Psoas muscle (tissue), 8 donors: ENCODE data around the gene KIF6. TPM values are rescaled to one million over a fixed set of nuclear protein-coding genes. Genes with fewer than 3 reads are reported as not detected.
"Not testable (repeated sequence)": the region's sequence is repeated elsewhere in the genome, so short reads cannot be mapped to it uniquely, and the experiment has no call there.

Experiments used
- ATAC-seq, 4 donors: fragments of 200-7000 bp; cut with Tn5 transposase; one replicate each; pipeline ENCODE4 v1.9.1; 2020; ENCODE audit warnings: moderate library complexity in 3 of 4, mild to moderate bottlenecking in 2 of 4
- DNase-seq, 2 donors: peaks; one replicate each; pipeline ENCODE4 v3.0.0-alpha.2; 2020
- H3K27ac ChIP-seq: fragments of 200-600 bp; one replicate; pipeline ENCODE4 v1.8.0; 2022
- H3K27me3 ChIP-seq, 3 donors: fragments of 200-600 bp in 1 of 3; one replicate each; pipeline versions ENCODE4 v1.6.1 to v1.8.0; 2013 to 2022; ENCODE audit warnings: low read length in 2 of 3, mild to moderate bottlenecking in 2 of 3, moderate library complexity in 1 of 3; ENCODE audit not compliant: insufficient read depth in 3 of 3
- H3K36me3 ChIP-seq, 2 donors: fragments of 200-600 bp in 1 of 2; one replicate each; pipeline versions ENCODE4 v1.6.1 to v1.8.0; 2013 to 2022; ENCODE audit warnings: low read depth in 1 of 2, mild to moderate bottlenecking in 1 of 2, moderate library complexity in 1 of 2; ENCODE audit not compliant: insufficient read depth in 1 of 2
- H3K4me1 ChIP-seq: fragments of 200-600 bp; one replicate; pipeline ENCODE4 v1.8.0; 2022
- H3K4me3 ChIP-seq: fragments of 200-600 bp; one replicate; pipeline ENCODE4 v1.8.0; 2022; ENCODE audit warnings: mild to moderate bottlenecking
- H3K9me3 ChIP-seq: fragments of 200-600 bp; one replicate; pipeline ENCODE4 v1.8.0; 2022
- CTCF ChIP-seq: fragments of 200-600 bp; IDR thresholded peaks from one replicate; pipeline ENCODE4 v1.8.0; 2022; ENCODE audit warnings: antibody characterized with exemption
- WGBS, 3 donors: extraction: QIAGEN DNeasy Blood & Tissue Kit; methylation state at CpG; one replicate each; pipeline versions ENCODE4 v1.1.6 to v1.1.7; 2013; 5-methylcytosine and 5-hydroxymethylcytosine counted together
- intact Hi-C, 2 donors: fragments of 100-400 bp; cut with DNase I; formaldehyde crosslinking; loops; one replicate each; pipeline versions ENCODE4 v1.11.0 to v1.14.2; 2022
- polyA plus RNA-seq, 3 donors: library from polyadenylated mRNA; stranded (reverse); fragments of 200-250 nt; gene quantifications; one replicate each; pipeline ENCODE4 v1.2.3, GENCODE V29; 2013
- total RNA-seq, 4 donors: library from RNA; stranded (reverse); fragmentation: NEBNext Ultra II Directional in 2 of 4; extraction: Animal tissue kit (Norgen Biotek cat#: 25700) in 2 of 4; gene quantifications; one replicate each; pipeline versions ENCODE4 v1.2.1 to v1.2.4, GENCODE V29; 2021 to 2023
- donor health status: healthy with polysubstance abuse.
- donor health status: DM: no; HTN: no; CAD: no; lungs with moderate emphysema.
- donor health status: Bipolar disorder and iron deficiency.
- donor health status: healthy.
- donor health status: DM: yes; HTN: yes; CAD: no.
- donor health status: DM: no; HTN: no; CAD: no.
- donor health status: DM: no; HTN: no; CAD: no.
- donor health status: DM: yes; HTN: yes; CAD: no.

KIF6 gene
- total and polyA plus RNA-seq, 7 donors = 0.03 to 0.17 (median 0.09) TPM; not detected in 2

- TF ChIP-seq CTCF = no peak
- no peak for ATAC-seq
- H3K4me3 ChIP-seq = no peak overlapping the region
- WGBS, 3 donors = 79 to 83% (median 82%) methylated on average over 4 of the region's 4 CpGs
- no peaks in the 10 kb centered on the region for H3K9me3 ChIP-seq
- intact Hi-C loops = no loop called here
- H3K27ac ChIP-seq = no peak overlapping the region
- H3K36me3 ChIP-seq = no peaks in the 10 kb centered on the region
- no peaks in the 10 kb centered on the region for H3K4me1 ChIP-seq
- no peak for DNase-seq
- no peaks in the 10 kb centered on the region for H3K27me3 ChIP-seq
These were observed 209.7 kb downstream of the KIF6 start for GRCh38 chr6:39515471-39515870.

GRCh38 chr6:39515006-39515405 is 210.2 kb downstream of the KIF6 start:
- DNase-seq (no peak), ATAC-seq (no peak)
- H3K4me3 ChIP-seq = no peak overlapping the region
- WGBS, 3 donors = 73 to 84% (median 80%) methylated on average over 3 of the region's 3 CpGs
- H3K4me1 ChIP-seq = no peaks in the 10 kb centered on the region
- no peak overlapping the region for H3K27ac ChIP-seq
- H3K27me3 ChIP-seq = no peaks in the 10 kb centered on the region
- no peaks in the 10 kb centered on the region for H3K9me3 ChIP-seq
- intact Hi-C loops = no loop called here
- H3K36me3 ChIP-seq = no peaks in the 10 kb centered on the region
- no peak for TF ChIP-seq CTCF

- ATAC-seq, H3K27ac ChIP-seq, H3K4me3 ChIP-seq, DNase-seq, H3K36me3 ChIP-seq, intact Hi-C loops, H3K27me3 ChIP-seq, H3K4me1 ChIP-seq, H3K9me3 ChIP-seq: not testable (repeated sequence)
- WGBS, 3 donors = 82 to 85% (median 82%) methylated on average over 5 of the region's 5 CpGs
These were observed 215.4 kb downstream of the KIF6 start for GRCh38 chr6:39509831-39510230.

GRCh38 chr6:39508515-39508914 is 216.7 kb downstream of the KIF6 start:
- ATAC-seq (no peak), DNase-seq (no peak)
- 77 to 88% (median 82%) methylated on average over 9 of the region's 9 CpGs for WGBS, 3 donors
- Histone ChIP-seq H3K4me3 (no peak overlapping the region), H3K27ac (no peak overlapping the region), H3K36me3 (no peaks in the 10 kb centered on the region), H3K4me1 (no peaks in the 10 kb centered on the region), H3K27me3 (no peaks in the 10 kb centered on the region), H3K9me3 (no peaks in the 10 kb centered on the region)
- intact Hi-C loops = no loop called here
- no peak for TF ChIP-seq CTCF

- Histone ChIP-seq H3K4me1 (no peaks in the 10 kb centered on the region), H3K9me3 (peaks cover 10% of the 10 kb centered on the region), H3K36me3 (no peaks in the 10 kb centered on the region), H3K27ac (no peak overlapping the region), H3K27me3 (no peaks in the 10 kb centered on the region), H3K4me3 (no peak overlapping the region)
- intact Hi-C loops = no loop called here
- DNase-seq (no peak), ATAC-seq (no peak)
- WGBS, 3 donors = 67 to 83% (median 75%) methylated on average over 3 of the region's 3 CpGs
- no peak for TF ChIP-seq CTCF
These were observed 217.7 kb downstream of the KIF6 start for GRCh38 chr6:39507331-39507998.

GRCh38 chr6:39502362-39502955 is 222.7 kb downstream of the KIF6 start:
- 84 to 91% (median 84%) methylated on average over 3 of the region's 3 CpGs for WGBS, 3 donors

More at GRCh38 chr6:39502362-39502955, 222.7 kb downstream of the KIF6 start:
- H3K4me3 ChIP-seq, H3K27me3 ChIP-seq, H3K36me3 ChIP-seq, H3K4me1 ChIP-seq, ATAC-seq, DNase-seq, intact Hi-C loops, H3K27ac ChIP-seq: not testable (repeated sequence)
- peaks cover 17% of the 10 kb centered on the region for H3K9me3 ChIP-seq
